DND-41 (cell line): ENCODE measurements around the gene VCAN.

Experiments used
- ATAC-seq: fragments of 200-7000 bp; cut with Tn5 transposase; 3 replicates; pipeline ENCODE4 v1.9.1; 2021; ENCODE audit warnings: low read depth; ENCODE audit not compliant: insufficient read depth
- DNase-seq: peaks from one replicate; pipeline ENCODE4 v3.0.0-alpha.2; 2020
- H2AFZ ChIP-seq: 2 replicates; pipeline ENCODE4 v1.6.0; 2012; ENCODE audit warnings: low read depth, low read length
- H3K27ac ChIP-seq: 2 replicates; pipeline ENCODE4 v1.5.1; 2012; ENCODE audit warnings: low read length, inconsistent platforms
- H3K27me3 ChIP-seq: fragments of 200-600 bp; sonication (generic); 2 replicates; pipeline ENCODE4 v1.6.0; 2012; ENCODE audit warnings: low read length, mild to moderate bottlenecking, inconsistent platforms; ENCODE audit not compliant: insufficient read depth, poor library complexity
- H3K36me3 ChIP-seq: 2 replicates; pipeline ENCODE4 v1.5.1; 2012; ENCODE audit warnings: low read length, inconsistent platforms; ENCODE audit not compliant: insufficient read depth
- H3K4me1 ChIP-seq: 2 replicates; pipeline ENCODE4 v1.5.1; 2012; ENCODE audit warnings: mild to moderate bottlenecking, low read length; ENCODE audit not compliant: insufficient read depth
- H3K4me2 ChIP-seq: 2 replicates; pipeline ENCODE4 v1.6.0; 2012; ENCODE audit warnings: mild to moderate bottlenecking, moderate library complexity, low read length, inconsistent platforms; ENCODE audit not compliant: insufficient read depth
- H3K4me3 ChIP-seq, 2 experiments: fragments of 200-600 bp in 1 of 2; shearing (Covaris generic) in 1 of 2; 2 replicates each; pipeline ENCODE4 v1.5.1; 2012 to 2016; ENCODE audit warnings: inconsistent platforms in 2 of 2, low read length in 2 of 2, mild to moderate bottlenecking in 2 of 2, low read depth in 1 of 2, moderate library complexity in 1 of 2
- H3K79me2 ChIP-seq: 2 replicates; pipeline ENCODE4 v1.6.0; 2012; ENCODE audit warnings: low read length, inconsistent platforms; ENCODE audit not compliant: insufficient read depth
- H3K9ac ChIP-seq: 2 replicates; pipeline ENCODE4 v1.6.0; 2012; ENCODE audit warnings: low read depth, mild to moderate bottlenecking, inconsistent platforms, low read length, moderate library complexity
- H3K9me3 ChIP-seq: 2 replicates; pipeline ENCODE4 v1.5.1; 2012; ENCODE audit warnings: low read length, moderate library complexity, mild to moderate bottlenecking, inconsistent platforms; ENCODE audit not compliant: insufficient read depth, severe bottlenecking
- H4K20me1 ChIP-seq: 2 replicates; pipeline ENCODE4 v1.6.0; 2012; ENCODE audit warnings: low read length; ENCODE audit not compliant: insufficient read depth
- EZH2 ChIP-seq: IDR thresholded peaks from 3 replicates; pipeline ENCODE4 v1.6.1; 2012; ENCODE audit warnings: borderline replicate concordance, low read depth, mild to moderate bottlenecking, moderate library complexity, low read length, inconsistent platforms; ENCODE audit not compliant: severe bottlenecking
- TF ChIP-seq, protein P1 (sequence below): IDR thresholded peaks from 2 replicates; pipeline ENCODE4 v1.5.1; 2012; ENCODE audit warnings: borderline replicate concordance, low read length, moderate library complexity, mild to moderate bottlenecking; ENCODE audit not compliant: poor library complexity, severe bottlenecking; ENCODE audit errors: extremely low read depth

Gene VCAN

DNA sequence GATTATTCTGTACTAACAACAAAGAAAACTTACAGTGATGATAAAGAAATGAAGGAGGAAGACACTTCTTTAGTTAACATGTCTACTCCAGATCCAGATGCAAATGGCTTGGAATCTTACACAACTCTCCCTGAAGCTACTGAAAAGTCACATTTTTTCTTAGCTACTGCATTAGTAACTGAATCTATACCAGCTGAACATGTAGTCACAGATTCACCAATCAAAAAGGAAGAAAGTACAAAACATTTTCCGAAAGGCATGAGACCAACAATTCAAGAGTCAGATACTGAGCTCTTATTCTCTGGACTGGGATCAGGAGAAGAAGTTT is 67.9 kb downstream of the VCAN start:
- ATAC-seq (no peak), DNase-seq (no peak)
- H3K79me2 ChIP-seq, result no peaks in the 10 kb centered on the region
- peaks cover 14% of the 10 kb centered on the region for H3K4me1 ChIP-seq
- peak overlapping the region; percentile 34 for H3K27ac ChIP-seq
- H3K4me2 ChIP-seq, result peak overlapping the region; percentile 47
- H3K36me3 ChIP-seq, result no peaks in the 10 kb centered on the region
- H3K9me3 ChIP-seq, result no peaks in the 10 kb centered on the region
- no peaks in the 10 kb centered on the region for H3K27me3 ChIP-seq
- peak overlapping the region; percentile 69 for H2AFZ ChIP-seq
- no peak for TF ChIP-seq EZH2
- TF ChIP-seq, protein P1, sequence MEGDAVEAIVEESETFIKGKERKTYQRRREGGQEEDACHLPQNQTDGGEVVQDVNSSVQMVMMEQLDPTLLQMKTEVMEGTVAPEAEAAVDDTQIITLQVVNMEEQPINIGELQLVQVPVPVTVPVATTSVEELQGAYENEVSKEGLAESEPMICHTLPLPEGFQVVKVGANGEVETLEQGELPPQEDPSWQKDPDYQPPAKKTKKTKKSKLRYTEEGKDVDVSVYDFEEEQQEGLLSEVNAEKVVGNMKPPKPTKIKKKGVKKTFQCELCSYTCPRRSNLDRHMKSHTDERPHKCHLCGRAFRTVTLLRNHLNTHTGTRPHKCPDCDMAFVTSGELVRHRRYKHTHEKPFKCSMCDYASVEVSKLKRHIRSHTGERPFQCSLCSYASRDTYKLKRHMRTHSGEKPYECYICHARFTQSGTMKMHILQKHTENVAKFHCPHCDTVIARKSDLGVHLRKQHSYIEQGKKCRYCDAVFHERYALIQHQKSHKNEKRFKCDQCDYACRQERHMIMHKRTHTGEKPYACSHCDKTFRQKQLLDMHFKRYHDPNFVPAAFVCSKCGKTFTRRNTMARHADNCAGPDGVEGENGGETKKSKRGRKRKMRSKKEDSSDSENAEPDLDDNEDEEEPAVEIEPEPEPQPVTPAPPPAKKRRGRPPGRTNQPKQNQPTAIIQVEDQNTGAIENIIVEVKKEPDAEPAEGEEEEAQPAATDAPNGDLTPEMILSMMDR, result no peak
- no peak overlapping the region for H3K9ac ChIP-seq
- H3K4me3 ChIP-seq, result peak overlapping the region in 1 of 2 experiments; percentile 3; a peak in 2 of 4 replicates
- no peaks in the 10 kb centered on the region for H4K20me1 ChIP-seq

DNA sequence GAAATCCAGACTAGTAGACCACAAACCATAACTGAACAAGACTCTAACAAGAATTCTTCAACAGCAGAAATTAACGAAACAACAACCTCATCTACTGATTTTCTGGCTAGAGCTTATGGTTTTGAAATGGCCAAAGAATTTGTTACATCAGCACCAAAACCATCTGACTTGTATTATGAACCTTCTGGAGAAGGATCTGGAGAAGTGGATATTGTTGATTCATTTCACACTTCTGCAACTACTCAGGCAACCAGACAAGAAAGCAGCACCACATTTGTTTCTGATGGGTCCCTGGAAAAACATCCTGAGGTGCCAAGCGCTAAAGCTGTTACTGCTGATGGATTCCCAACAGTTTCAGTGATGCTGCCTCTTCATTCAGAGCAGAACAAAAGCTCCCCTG is 68.6 kb downstream of the VCAN start:
- TF ChIP-seq, protein P1, result no peak
- TF ChIP-seq EZH2, result no peak
- no peak overlapping the region for H3K4me3 ChIP-seq

DNA sequence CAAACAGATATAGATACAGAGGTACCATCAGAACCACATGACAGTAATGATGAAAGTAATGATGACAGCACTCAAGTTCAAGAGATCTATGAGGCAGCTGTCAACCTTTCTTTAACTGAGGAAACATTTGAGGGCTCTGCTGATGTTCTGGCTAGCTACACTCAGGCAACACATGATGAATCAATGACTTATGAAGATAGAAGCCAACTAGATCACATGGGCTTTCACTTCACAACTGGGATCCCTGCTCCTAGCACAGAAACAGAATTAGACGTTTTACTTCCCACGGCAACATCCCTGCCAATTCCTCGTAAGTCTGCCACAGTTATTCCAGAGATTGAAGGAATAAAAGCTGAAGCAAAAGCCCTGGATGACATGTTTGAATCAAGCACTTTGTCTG is 69.2 kb downstream of the VCAN start:
- no peaks in the 10 kb centered on the region for H3K36me3 ChIP-seq
- H3K79me2 ChIP-seq, result no peaks in the 10 kb centered on the region
- H3K9ac ChIP-seq, result no peak overlapping the region
- no peak for TF ChIP-seq EZH2
- TF ChIP-seq, protein P1, result no peak
- DNase-seq, result no peak
- ATAC-seq, result no peak
- H3K9me3 ChIP-seq, result no peaks in the 10 kb centered on the region
- H2AFZ ChIP-seq, result no peak overlapping the region
- peaks cover 14% of the 10 kb centered on the region for H3K4me1 ChIP-seq
- H4K20me1 ChIP-seq, result no peaks in the 10 kb centered on the region
- H3K27ac ChIP-seq, result no peak overlapping the region
- H3K27me3 ChIP-seq, result no peaks in the 10 kb centered on the region
- no peak overlapping the region for H3K4me3 ChIP-seq
- no peak overlapping the region for H3K4me2 ChIP-seq

More for the DNA sequence above, 68.6 kb downstream of the VCAN start:
- Histone ChIP-seq H3K27me3 (no peaks in the 10 kb centered on the region), H3K27ac (no peak overlapping the region), H3K4me2 (no peak overlapping the region), H3K9me3 (no peaks in the 10 kb centered on the region), H3K9ac (no peak overlapping the region), H3K4me1 (peaks cover 14% of the 10 kb centered on the region), H3K36me3 (no peaks in the 10 kb centered on the region), H4K20me1 (no peaks in the 10 kb centered on the region), H2AFZ (no peak overlapping the region), H3K79me2 (no peaks in the 10 kb centered on the region)
- DNase-seq, result no peak
- ATAC-seq, result no peak

DNA sequence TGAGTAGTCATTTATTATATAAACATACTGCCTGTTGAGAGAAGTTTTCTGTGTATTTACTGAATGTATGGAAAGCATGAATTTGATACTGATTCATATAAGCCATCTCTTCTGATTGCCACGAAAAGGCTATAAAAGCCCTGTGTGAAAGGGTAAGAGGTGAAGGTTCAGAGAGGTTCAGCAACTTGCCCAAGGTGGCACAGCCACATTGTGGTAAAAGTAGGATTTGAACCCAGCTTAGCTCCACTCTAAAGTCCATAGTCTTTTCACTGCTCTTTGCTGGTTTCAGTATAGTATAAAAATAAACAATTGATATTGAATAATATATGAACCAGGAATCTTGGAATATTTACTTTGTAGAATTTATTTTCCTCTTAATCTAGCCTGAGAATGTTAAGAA is 71.3 kb downstream of the VCAN start:
- no peak overlapping the region for H3K9ac ChIP-seq
- peaks cover 14% of the 10 kb centered on the region for H3K4me1 ChIP-seq
- no peak for ATAC-seq

More for the DNA sequence above, 71.3 kb downstream of the VCAN start:
- no peaks in the 10 kb centered on the region for H3K9me3 ChIP-seq
- H3K27ac ChIP-seq, result no peak overlapping the region
- H3K36me3 ChIP-seq, result no peaks in the 10 kb centered on the region
- no peak for DNase-seq
- H4K20me1 ChIP-seq, result no peaks in the 10 kb centered on the region
- H3K27me3 ChIP-seq, result no peaks in the 10 kb centered on the region
- H3K79me2 ChIP-seq, result no peaks in the 10 kb centered on the region
- H3K4me3 ChIP-seq, result no peak overlapping the region
- no peak overlapping the region for H2AFZ ChIP-seq
- TF ChIP-seq EZH2, result no peak
- TF ChIP-seq, protein P1, result no peak
- H3K4me2 ChIP-seq, result no peak overlapping the region
